HepG2 (cell line): ENCODE data around the gene SETSIP. TPM values are rescaled to one million over a fixed set of nuclear protein-coding genes. Genes with fewer than 3 reads are reported as not detected.
A peak's percentile ranks its signal among the peaks of the same experiment; 100 is the strongest.

Experiments used
- ARHGAP35 ChIP-seq: sonication (generic); formaldehyde crosslinking; IDR thresholded peaks from 2 replicates; pipeline ENCODE4 v1.9.0; 2022; ENCODE audit warnings: mild to moderate bottlenecking, inconsistent platforms, moderate library complexity, missing genetic modification reagents, borderline replicate concordance
- GLI4 ChIP-seq: sonication (generic); formaldehyde crosslinking; IDR thresholded peaks from 2 replicates; pipeline ENCODE4 v1.5.1; 2020; ENCODE audit warnings: missing genetic modification reagents, mild to moderate bottlenecking, moderate library complexity, borderline replicate concordance
- MIER3 ChIP-seq: IDR thresholded peaks from 2 replicates; pipeline ENCODE4 v1.6.1; 2016; ENCODE audit warnings: missing compliant biosample characterization, borderline replicate concordance
- PHF20 ChIP-seq: sonication (generic); formaldehyde crosslinking; IDR thresholded peaks from 2 replicates; pipeline ENCODE4 v1.5.0; 2020; ENCODE audit warnings: mild to moderate bottlenecking, missing genetic modification reagents
- RFX1 ChIP-seq: fragments of 450-650 bp; IDR thresholded peaks from 2 replicates; pipeline ENCODE4 v1.6.1; 2017
- TARDBP ChIP-seq: sonication (generic); formaldehyde crosslinking; IDR thresholded peaks from 2 replicates; pipeline ENCODE4 v1.8.0; 2022; ENCODE audit warnings: mild to moderate bottlenecking, missing genetic modification reagents
- XBP1 ChIP-seq: sonication (generic); formaldehyde crosslinking; IDR thresholded peaks from 2 replicates; pipeline ENCODE4 v1.5.0; 2020; ENCODE audit warnings: missing genetic modification reagents
- ZFP90 ChIP-seq: sonication (generic); formaldehyde crosslinking; IDR thresholded peaks from 2 replicates; pipeline ENCODE4 v1.8.0; 2022; ENCODE audit warnings: missing genetic modification reagents, mild to moderate bottlenecking, inconsistent platforms, borderline replicate concordance
- ZFY ChIP-seq: sonication (generic); formaldehyde crosslinking; IDR thresholded peaks from 2 replicates; pipeline ENCODE4 v1.4.0; 2020; ENCODE audit warnings: missing genetic modification reagents
- ZNF225 ChIP-seq: sonication (generic); formaldehyde crosslinking; IDR thresholded peaks from 2 replicates; pipeline ENCODE4 v1.4.0; 2020; ENCODE audit warnings: mild to moderate bottlenecking, missing genetic modification reagents
- ZNF350 ChIP-seq: sonication (generic); formaldehyde crosslinking; IDR thresholded peaks from 2 replicates; pipeline ENCODE4 v1.4.0; 2020; ENCODE audit warnings: mild to moderate bottlenecking, low read depth, missing genetic modification reagents, borderline replicate concordance
- ZNF441 ChIP-seq: sonication (generic); formaldehyde crosslinking; IDR thresholded peaks from 2 replicates; pipeline ENCODE4 v1.7.0; 2021; ENCODE audit warnings: missing genetic modification reagents, borderline replicate concordance
- ZNF543 ChIP-seq: sonication (generic); formaldehyde crosslinking; IDR thresholded peaks from 2 replicates; pipeline ENCODE4 v1.4.0; 2020; ENCODE audit warnings: mild to moderate bottlenecking, missing genetic modification reagents
- ZNF557 ChIP-seq: sonication (generic); formaldehyde crosslinking; IDR thresholded peaks from 2 replicates; pipeline ENCODE4 v1.4.0; 2020; ENCODE audit warnings: missing genetic modification reagents
- ZNF567 ChIP-seq: sonication (generic); formaldehyde crosslinking; IDR thresholded peaks from 2 replicates; pipeline ENCODE4 v1.8.1; 2023; ENCODE audit warnings: mild to moderate bottlenecking, missing genetic modification reagents, borderline replicate concordance
- polyA plus RNA-seq, 8 experiments: library from polyadenylated mRNA; depleted of rRNA in 3 of 8; stranded (reverse) in 7 of 8; unstranded in 1 of 8; fragments of >200 nt; fragmentation: Illumina TruSeq in 4 of 8; extraction: Trizol in 4 of 8; gene quantifications; 2 replicates each; pipeline versions ENCODE4 v1.2.1 to v1.2.3, GENCODE V29; 2011 to 2016; ENCODE audit warnings: low read depth in 4 of 8, missing spikeins in 1 of 8, mixed read lengths in 1 of 8; ENCODE audit not compliant: insufficient read depth in 1 of 8
- total RNA-seq, 5 experiments: library from RNA; depleted of rRNA; stranded (reverse); fragments of >200 nt; fragmentation: Illumina TruSeq; extraction: Trizol; gene quantifications; 2 replicates each; pipeline ENCODE4 v1.2.3, GENCODE V29; 2016; ENCODE audit warnings: low read depth in 1 of 5
- TF ChIP-seq, protein P1 (sequence below): sonication (generic); formaldehyde crosslinking; IDR thresholded peaks from 2 replicates; pipeline ENCODE4 v1.4.0; 2020; ENCODE audit warnings: missing genetic modification reagents, borderline replicate concordance
- TF ChIP-seq, protein P2 (sequence below): sonication (generic); formaldehyde crosslinking; IDR thresholded peaks from 2 replicates; pipeline ENCODE4 v1.4.0; 2020; ENCODE audit warnings: mild to moderate bottlenecking, missing genetic modification reagents

Gene SETSIP
- total and polyA plus RNA-seq, 2 of the 13 experiments (the other 11 are each of a cell fraction or from before 2014, with no cell fraction given): not detected

DNA sequence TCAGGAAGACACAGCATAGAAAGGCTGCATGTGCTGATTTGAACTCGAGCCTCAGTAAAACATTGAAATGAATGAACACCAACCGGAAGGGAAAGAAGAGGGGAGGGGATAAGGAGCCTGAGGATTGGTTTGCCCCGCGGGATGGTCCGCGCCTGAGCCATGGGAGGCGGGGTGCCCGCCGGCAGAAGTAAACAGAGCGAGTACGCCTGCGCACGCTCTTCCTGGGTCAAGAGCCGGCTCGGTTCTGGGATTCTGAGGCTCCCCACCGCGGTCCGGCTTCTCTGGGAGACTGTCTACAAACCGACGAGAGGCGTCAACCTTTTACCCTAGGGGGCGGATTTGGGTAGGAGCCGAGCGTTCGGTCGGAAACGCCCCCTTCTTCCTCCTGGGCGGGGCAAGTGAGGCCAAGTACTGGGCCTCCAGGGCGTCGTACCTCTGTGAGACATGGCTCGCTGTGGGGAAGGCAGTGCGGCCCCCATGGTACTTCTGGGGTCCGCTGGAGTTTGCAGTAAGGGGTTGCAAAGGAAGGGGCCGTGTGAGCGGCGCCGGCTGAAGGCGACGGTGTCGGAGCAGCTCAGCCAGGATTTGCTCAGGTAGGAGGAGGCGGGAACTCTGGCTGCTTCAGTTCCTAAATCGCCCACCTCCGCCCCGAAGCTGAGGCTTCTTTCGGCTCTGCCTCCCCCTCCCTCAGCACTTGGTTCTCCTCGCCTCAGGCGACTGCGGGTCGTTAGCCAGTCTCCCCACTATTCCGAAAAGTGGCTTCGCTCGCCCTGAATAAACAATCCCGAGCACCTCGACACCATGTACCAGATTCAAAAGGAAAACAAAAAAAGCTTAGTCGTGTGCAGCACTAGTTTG, 5.1 kb upstream of the SETSIP start, which contains the start of gene BTBD8 (continued):
- TF ChIP-seq XBP1 (no peak), RFX1 (no peak), MIER3 (CRISPR knock-in tag) (no peak), ZNF557 (CRISPR knock-in tag) (no peak), ZNF225 (CRISPR knock-in tag) (peak; percentile 77; the same call in 1 of the 2 replicates), ZNF567 (CRISPR knock-in tag) (no peak), PHF20 (CRISPR knock-in tag) (peak; percentile 64), ZFY (peak; percentile 73), GLI4 (CRISPR knock-in tag) (0 out of 2 replicates have a peak, but pooled peaks have one; percentile 27), ARHGAP35 (CRISPR knock-in tag) (no peak), ZNF543 (CRISPR knock-in tag) (0 out of 2 replicates have a peak, but pooled peaks have one; percentile 20), ZNF350 (CRISPR knock-in tag) (peak; percentile 48; the same call in 1 of the 2 replicates), TARDBP (CRISPR knock-in tag) (no peak), ZNF441 (peak; percentile 38; the same call in 1 of the 2 replicates), ZFP90 (CRISPR knock-in tag) (no peak)
- TF ChIP-seq, protein P1, sequence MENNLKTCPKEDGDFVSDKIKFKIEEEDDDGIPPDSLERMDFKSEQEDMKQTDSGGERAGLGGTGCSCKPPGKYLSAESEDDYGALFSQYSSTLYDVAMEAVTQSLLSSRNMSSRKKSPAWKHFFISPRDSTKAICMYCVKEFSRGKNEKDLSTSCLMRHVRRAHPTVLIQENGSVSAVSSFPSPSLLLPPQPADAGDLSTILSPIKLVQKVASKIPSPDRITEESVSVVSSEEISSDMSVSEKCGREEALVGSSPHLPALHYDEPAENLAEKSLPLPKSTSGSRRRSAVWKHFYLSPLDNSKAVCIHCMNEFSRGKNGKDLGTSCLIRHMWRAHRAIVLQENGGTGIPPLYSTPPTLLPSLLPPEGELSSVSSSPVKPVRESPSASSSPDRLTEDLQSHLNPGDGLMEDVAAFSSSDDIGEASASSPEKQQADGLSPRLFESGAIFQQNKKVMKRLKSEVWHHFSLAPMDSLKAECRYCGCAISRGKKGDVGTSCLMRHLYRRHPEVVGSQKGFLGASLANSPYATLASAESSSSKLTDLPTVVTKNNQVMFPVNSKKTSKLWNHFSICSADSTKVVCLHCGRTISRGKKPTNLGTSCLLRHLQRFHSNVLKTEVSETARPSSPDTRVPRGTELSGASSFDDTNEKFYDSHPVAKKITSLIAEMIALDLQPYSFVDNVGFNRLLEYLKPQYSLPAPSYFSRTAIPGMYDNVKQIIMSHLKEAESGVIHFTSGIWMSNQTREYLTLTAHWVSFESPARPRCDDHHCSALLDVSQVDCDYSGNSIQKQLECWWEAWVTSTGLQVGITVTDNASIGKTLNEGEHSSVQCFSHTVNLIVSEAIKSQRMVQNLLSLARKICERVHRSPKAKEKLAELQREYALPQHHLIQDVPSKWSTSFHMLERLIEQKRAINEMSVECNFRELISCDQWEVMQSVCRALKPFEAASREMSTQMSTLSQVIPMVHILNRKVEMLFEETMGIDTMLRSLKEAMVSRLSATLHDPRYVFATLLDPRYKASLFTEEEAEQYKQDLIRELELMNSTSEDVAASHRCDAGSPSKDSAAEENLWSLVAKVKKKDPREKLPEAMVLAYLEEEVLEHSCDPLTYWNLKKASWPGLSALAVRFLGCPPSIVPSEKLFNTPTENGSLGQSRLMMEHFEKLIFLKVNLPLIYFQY (CRISPR knock-in tag): peak; percentile 93
- TF ChIP-seq, protein P2, sequence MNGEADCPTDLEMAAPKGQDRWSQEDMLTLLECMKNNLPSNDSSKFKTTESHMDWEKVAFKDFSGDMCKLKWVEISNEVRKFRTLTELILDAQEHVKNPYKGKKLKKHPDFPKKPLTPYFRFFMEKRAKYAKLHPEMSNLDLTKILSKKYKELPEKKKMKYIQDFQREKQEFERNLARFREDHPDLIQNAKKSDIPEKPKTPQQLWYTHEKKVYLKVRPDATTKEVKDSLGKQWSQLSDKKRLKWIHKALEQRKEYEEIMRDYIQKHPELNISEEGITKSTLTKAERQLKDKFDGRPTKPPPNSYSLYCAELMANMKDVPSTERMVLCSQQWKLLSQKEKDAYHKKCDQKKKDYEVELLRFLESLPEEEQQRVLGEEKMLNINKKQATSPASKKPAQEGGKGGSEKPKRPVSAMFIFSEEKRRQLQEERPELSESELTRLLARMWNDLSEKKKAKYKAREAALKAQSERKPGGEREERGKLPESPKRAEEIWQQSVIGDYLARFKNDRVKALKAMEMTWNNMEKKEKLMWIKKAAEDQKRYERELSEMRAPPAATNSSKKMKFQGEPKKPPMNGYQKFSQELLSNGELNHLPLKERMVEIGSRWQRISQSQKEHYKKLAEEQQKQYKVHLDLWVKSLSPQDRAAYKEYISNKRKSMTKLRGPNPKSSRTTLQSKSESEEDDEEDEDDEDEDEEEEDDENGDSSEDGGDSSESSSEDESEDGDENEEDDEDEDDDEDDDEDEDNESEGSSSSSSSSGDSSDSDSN (CRISPR knock-in tag): peak; percentile 31; the same call in 1 of the 2 replicates
